K562 (cell line): ENCODE data around the gene OPA1. TPM values are rescaled to one million over a fixed set of nuclear protein-coding genes. Genes with fewer than 3 reads are reported as not detected.
A peak's percentile ranks its signal among the peaks of the same experiment; 100 is the strongest.

Experiments used
- ATAC-seq: fragments of 200-7000 bp; cut with Tn5 transposase; 3 replicates; pipeline ENCODE4 v1.9.1; 2020; ENCODE audit warnings: moderate library complexity
- BruUV-seq: library from RNA; stranded (reverse); fragments of 400-500 nt; replicated peaks from 2 replicates; lab custom pipeline; 2021; lab: Mats Ljungman, UMichigan
- CTCF ChIA-PET: fragments of 300-600 bp; formaldehyde crosslinking; extraction: SDS; loops from one replicate; lab custom pipeline; 2021; ENCODE audit warnings: low intra/inter-chr PET ratio; lab: Yijun Ruan, JAX
- POLR2A ChIA-PET: fragments of 300-600, 350-650 bp; sonication (Branson Sonifier 250); formaldehyde crosslinking; extraction: SDS; loops from one replicate; lab custom pipeline; 2021; ENCODE audit warnings: antibody characterized with exemption, inconsistent platforms; lab: Yijun Ruan, JAX
- DNase-seq, 4 experiments: peaks; one replicate each; pipeline versions ENCODE4 v3.0.0 to v3.0.0-alpha.2; 2011 to 2018; ENCODE audit warnings: low spot score in 3 of 4, mixed read lengths in 3 of 4; ENCODE audit errors: extremely low read depth in 1 of 4
- FAIRE-seq: peaks from 2 replicates; lab custom pipeline; 2011; peaks lifted over from hg19 to GRCh38; lab: Jason Lieb, UNC
- H2AFZ ChIP-seq: 2 replicates; pipeline ENCODE4 v1.6.0; 2011; ENCODE audit warnings: low read depth, low read length, control low read depth, inconsistent platforms
- H3K27ac ChIP-seq: fragments of 200-600 bp; 3 replicates; pipeline ENCODE4 v1.8.0; 2011; ENCODE audit warnings: low read depth, mild to moderate bottlenecking, control low read depth, inconsistent platforms, low read length, moderate library complexity, mixed read lengths; ENCODE audit errors: extremely low read depth
- H3K27me3 ChIP-seq, 2 experiments: fragments of 300-600 bp in 1 of 2; 2 replicates in 1 of 2; 3 replicates in 1 of 2; pipeline versions ENCODE4 v1.6.0 to v1.8.0; 2011; ENCODE audit warnings: inconsistent platforms in 2 of 2, low read length in 2 of 2, mild to moderate bottlenecking in 1 of 2, mixed read lengths in 1 of 2, moderate library complexity in 1 of 2; ENCODE audit not compliant: control insufficient read depth in 2 of 2, insufficient read depth in 2 of 2
- H3K36me3 ChIP-seq: fragments of 300-600 bp; 3 replicates; pipeline ENCODE4 v1.8.0; 2011; ENCODE audit warnings: mild to moderate bottlenecking, low read length, inconsistent platforms; ENCODE audit not compliant: control insufficient read depth, insufficient read depth
- H3K4me1 ChIP-seq, 2 experiments: fragments of 200-600 bp in 1 of 2; replicated peaks in 1 of 2; 2 replicates in 1 of 2; 3 replicates in 1 of 2; pipeline versions ENCODE4 v1.5.1 to v1.8.0; 2011; ENCODE audit warnings: inconsistent platforms in 2 of 2, low read length in 2 of 2, mild to moderate bottlenecking in 1 of 2, mixed read lengths in 1 of 2, moderate library complexity in 1 of 2; ENCODE audit not compliant: control insufficient read depth in 2 of 2, insufficient read depth in 2 of 2
- H3K4me2 ChIP-seq: 2 replicates; pipeline ENCODE4 v1.6.1; 2011; ENCODE audit warnings: low read length, control low read depth, inconsistent platforms, mixed read lengths; ENCODE audit not compliant: insufficient read depth
- H3K4me3 ChIP-seq: fragments of 200-600 bp; sonication (generic), shearing (Covaris generic); 2 replicates; pipeline ENCODE4 v1.5.1; 2016; ENCODE audit warnings: control low read depth, inconsistent platforms
- H3K79me2 ChIP-seq: fragments of 200-600 bp; 3 replicates; pipeline ENCODE4 v1.8.0; 2011; ENCODE audit warnings: low read length, inconsistent platforms; ENCODE audit not compliant: control insufficient read depth, insufficient read depth
- H3K9ac ChIP-seq, 2 experiments: 2 replicates each; pipeline versions ENCODE4 v1.6.0 to v1.6.1; 2011; ENCODE audit warnings: low read depth in 2 of 2, low read length in 2 of 2, control low read depth in 1 of 2, inconsistent platforms in 1 of 2, mild to moderate bottlenecking in 1 of 2, mixed read lengths in 1 of 2; ENCODE audit not compliant: insufficient read depth in 1 of 2
- H3K9me1 ChIP-seq: one replicate; pipeline ENCODE4 v1.6.0; 2011; ENCODE audit warnings: inconsistent platforms, mild to moderate bottlenecking, low read length, moderate library complexity; ENCODE audit not compliant: control insufficient read depth, insufficient read depth
- H3K9me3 ChIP-seq: replicated peaks from 2 replicates; pipeline ENCODE4 v1.5.1; 2011; ENCODE audit warnings: low read depth, low read length, inconsistent platforms; ENCODE audit not compliant: control insufficient read depth, insufficient read depth
- H4K20me1 ChIP-seq: replicated peaks from 2 replicates; pipeline ENCODE4 v1.6.1; 2011; ENCODE audit warnings: low read length, inconsistent platforms, mixed read lengths; ENCODE audit not compliant: control insufficient read depth, insufficient read depth
- C11orf30 ChIP-seq: fragments of 450-650 bp; IDR thresholded peaks from 2 replicates; pipeline ENCODE4 v1.6.1; 2016; ENCODE audit warnings: low read depth, mild to moderate bottlenecking
- ETV1 ChIP-seq: fragments of 450-650 bp; conservative IDR thresholded peaks from 2 replicates; pipeline ENCODE4 v1.6.1; 2016; ENCODE audit warnings: missing genetic modification characterization, control low read depth, low read depth, missing compliant biosample characterization
- ILF3 ChIP-seq: fragments of 450-650 bp; IDR thresholded peaks from 2 replicates; pipeline ENCODE4 v1.6.1; 2018; ENCODE audit warnings: antibody characterized with exemption, mild to moderate bottlenecking, moderate library complexity, borderline replicate concordance
- ILK ChIP-seq: fragments of 450-650 bp; IDR thresholded peaks from 2 replicates; pipeline ENCODE4 v1.6.1; 2016; ENCODE audit warnings: missing genetic modification characterization, low read depth, mild to moderate bottlenecking, missing compliant biosample characterization, moderate library complexity, borderline replicate concordance
- JUND ChIP-seq, 2 experiments: IDR thresholded peaks; 2 replicates in 1 of 2; 3 replicates in 1 of 2; pipeline ENCODE4 v1.6.1; 2011; ENCODE audit warnings: borderline replicate concordance in 2 of 2, low read depth in 2 of 2, low read length in 2 of 2, improper control_type of control experiment in 1 of 2, missing biosample characterization in 1 of 2, missing genetic modification characterization in 1 of 2, missing genetic modification reagents in 1 of 2
- KLF6 ChIP-seq: fragments of 250-450 bp; sonication (Bioruptor Pico); IDR thresholded peaks from 2 replicates; pipeline ENCODE4 v1.4.0; 2020; ENCODE audit warnings: mild to moderate bottlenecking, moderate library complexity, borderline replicate concordance
- MCM2 ChIP-seq: fragments of 450-650 bp; IDR thresholded peaks from 2 replicates; pipeline ENCODE4 v1.6.1; 2017; ENCODE audit warnings: low read depth, mild to moderate bottlenecking
- MECOM ChIP-seq: fragments of 250-450 bp; sonication (Bioruptor Pico); IDR thresholded peaks from 2 replicates; pipeline ENCODE4 v1.8.0; 2022; ENCODE audit warnings: inconsistent platforms
- SMAD4 ChIP-seq: fragments of 250-450 bp; sonication (Bioruptor Pico); conservative IDR thresholded peaks from 2 replicates; pipeline ENCODE4 v1.8.0; 2021; ENCODE audit warnings: inconsistent platforms, mild to moderate bottlenecking, moderate library complexity
- SOX6 ChIP-seq: fragments of 450-650 bp; IDR thresholded peaks from 2 replicates; pipeline ENCODE4 v1.6.1; 2014; ENCODE audit warnings: mild to moderate bottlenecking
- TCF3 ChIP-seq: sonication (generic); formaldehyde crosslinking; IDR thresholded peaks from 2 replicates; pipeline ENCODE4 v1.4.0; 2020; ENCODE audit warnings: mild to moderate bottlenecking, missing genetic modification reagents
- ZBTB17 ChIP-seq: fragments of 450-650 bp; formaldehyde crosslinking; IDR thresholded peaks from 2 replicates; pipeline ENCODE4 v1.4.0; 2020; ENCODE audit warnings: mild to moderate bottlenecking
- ZNF311 ChIP-seq: fragments of 250-450 bp; sonication (Bioruptor Pico); IDR thresholded peaks from 2 replicates; pipeline ENCODE4 v1.4.0; 2020; ENCODE audit warnings: mild to moderate bottlenecking, moderate library complexity
- ZNF384 ChIP-seq: IDR thresholded peaks from 2 replicates; pipeline ENCODE4 v1.6.1; 2012; ENCODE audit warnings: low read depth, low read length, improper control_type of control experiment
- ZNF592 ChIP-seq: fragments of 450-650 bp; IDR thresholded peaks from 2 replicates; pipeline ENCODE4 v1.6.1; 2017; ENCODE audit warnings: antibody characterized with exemption, mild to moderate bottlenecking
- WGBS: fragments of 100-300 bp; shearing (Covaris generic); methylation state at CpG from one replicate; pipeline ENCODE4 v1.1.6; 2016; ENCODE audit warnings: low coverage, mixed read lengths; ENCODE audit not compliant: insufficient coverage; ENCODE audit errors: missing lambda C conversion rate; 5-methylcytosine and 5-hydroxymethylcytosine counted together
- in situ Hi-C: fragments of 300-500 bp; cut with MboI; formaldehyde crosslinking; loops from 4 replicates; pipeline ENCODE4 v1.15.0; 2018; ENCODE audit warnings: inconsistent platforms, mixed read lengths
- intact Hi-C: fragments of 100-400 bp; cut with micrococcal nuclease; formaldehyde crosslinking; loops from 2 replicates; pipeline ENCODE4 v1.14.2; 2022
- polyA plus RNA-seq, 8 experiments: library from polyadenylated mRNA; depleted of rRNA in 4 of 8; stranded (reverse) in 5 of 8; unstranded in 3 of 8; fragments of >200 nt; fragmentation: Nextera tagmentation in 2 of 8; fragmentation: Illumina TruSeq in 1 of 8; extraction: Ambion mirVana in 2 of 8; extraction: Trizol in 1 of 8; gene quantifications; 2 replicates each; pipeline versions ENCODE4 v1.2.1 to v1.2.3, GENCODE V29; 2011 to 2014; ENCODE audit warnings: inconsistent platforms in 1 of 8, missing spikeins in 1 of 8
- total RNA-seq, 7 experiments: library from RNA; depleted of rRNA in 6 of 7; stranded (reverse); fragments of >200 nt in 6 of 7; fragmentation: Illumina TruSeq in 2 of 7; extraction: Trizol in 2 of 7; gene quantifications; 2 replicates each; pipeline versions ENCODE4 v1.2.1 to v1.2.3, GENCODE V29; 2011 to 2021; ENCODE audit warnings: low replicate concordance in 1 of 7
- TF ChIP-seq, protein P1 (sequence below): fragments of 450-650 bp; conservative IDR thresholded peaks from 2 replicates; pipeline ENCODE4 v1.6.1; 2016; ENCODE audit warnings: missing genetic modification characterization, low read depth, mild to moderate bottlenecking, control low read depth, missing compliant biosample characterization

The OPA1 gene
- total and polyA plus RNA-seq, 9 of the 15 experiments (the other 6 are each of a cell fraction or from before 2014, with no cell fraction given), result 19.7 to 127 (median 94.7) TPM

DNA sequence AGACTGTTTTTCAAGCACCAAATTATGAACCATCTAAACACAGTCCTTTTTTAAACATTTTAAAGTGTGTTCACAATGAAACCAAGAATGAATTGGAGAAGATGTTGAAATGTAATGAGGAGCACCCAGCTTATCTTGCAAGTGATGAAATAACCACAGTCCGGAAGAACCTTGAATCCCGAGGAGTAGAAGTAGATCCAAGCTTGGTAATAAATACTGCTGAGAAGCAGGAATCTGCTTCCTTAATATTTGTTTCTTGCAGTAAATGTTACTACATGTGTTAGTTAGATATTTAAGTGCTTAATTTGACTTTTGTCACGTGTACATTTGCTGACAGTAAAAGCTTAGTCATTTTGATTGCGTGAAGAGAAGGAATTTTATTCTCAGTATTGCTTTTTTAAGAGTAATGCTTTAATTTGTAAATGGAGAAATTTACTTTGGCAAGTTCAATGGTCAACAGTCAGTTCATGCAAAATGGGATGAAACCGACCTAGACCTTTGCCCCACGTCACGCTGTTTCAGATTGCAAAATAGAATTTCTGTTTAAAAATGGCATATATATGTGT is 69.8 kb downstream of the OPA1 start:
- Histone ChIP-seq H3K4me2 (no peak overlapping the region), H3K4me3 (no peak overlapping the region), H3K36me3 (peaks cover 89% of the 10 kb centered on the region), H3K79me2 (peaks cover 8% of the 10 kb centered on the region; the same call in 2 of the 3 replicates), H2AFZ (no peak overlapping the region), H3K27ac (peak overlapping the region; percentile 86), H3K27me3 (no peaks in the 10 kb centered on the region), H4K20me1 (no peaks in the 10 kb centered on the region), H3K9me3 (no peaks in the 10 kb centered on the region), H3K4me1 (peaks cover 4 to 42% of the 10 kb centered on the region in 2 experiments), H3K9me1 (no peaks in the 10 kb centered on the region), H3K9ac (peak overlapping the region in 1 of 2 experiments; percentile 21; a peak in 1 of 4 replicates)
- no TSS peak for BruUV-seq
- FAIRE-seq, result peak; percentile 19
- intact Hi-C loops, result loop anchor here (1.0 to 10.0 kb wide), 4 partner anchors 25 to 654 kb away; partner anchors contain the start of gene HES1
- CTCF ChIA-PET, result no interaction called here
- peak; percentile 25; the same call in 1 of the 3 replicates for ATAC-seq
- WGBS, result 63% methylated on average over 7 of the region's 7 CpGs
- POLR2A ChIA-PET, result interaction anchor here (0.8 to 2.0 kb wide), 6 partner anchors 10 to 174 kb away, joined by 3 to 7 read pairs (median 4); no protein-coding TSS in a partner anchor
- peak in 1 of 4 experiments; percentile 40 for DNase-seq
- in situ Hi-C loops, result no loop called here
- 0 out of 2 replicates have a peak, but pooled peaks have one; percentile 7 for TF ChIP-seq JUND (IDR thresholded peaks at IDR 0.05; ENCODE audit: borderline replicate concordance, low read depth, low read length)
- TF ChIP-seq JUND (tag; IDR thresholded peaks at IDR 0.05; ENCODE audit: borderline replicate concordance, low read depth, low read length), result peak; percentile 28; the same call in 1 of the 3 replicates
- TF ChIP-seq SOX6, result 0 out of 2 replicates have a peak, but pooled peaks have one; percentile 14
- peak; percentile 58; the same call in 1 of the 2 replicates for TF ChIP-seq C11orf30
- TF ChIP-seq TCF3, result 0 out of 2 replicates have a peak, but pooled peaks have one; percentile 7
- peak; percentile 55; the same call in 1 of the 2 replicates for TF ChIP-seq ZBTB17 (CRISPR knock-in tag)
- TF ChIP-seq KLF6 (CRISPR knock-in tag), result 0 out of 2 replicates have a peak, but pooled peaks have one; percentile 11
- peak; percentile 81 for TF ChIP-seq ETV1 (tag)
- TF ChIP-seq SMAD4, result peak; percentile 63
- TF ChIP-seq ILK, result no peak
- no peak for TF ChIP-seq ILF3
- peak; percentile 66 for TF ChIP-seq ZNF592
- no peak for TF ChIP-seq MCM2
- 0 out of 2 replicates have a peak, but pooled peaks have one; percentile 44 for TF ChIP-seq MECOM (CRISPR knock-in tag)
- TF ChIP-seq, protein P1, sequence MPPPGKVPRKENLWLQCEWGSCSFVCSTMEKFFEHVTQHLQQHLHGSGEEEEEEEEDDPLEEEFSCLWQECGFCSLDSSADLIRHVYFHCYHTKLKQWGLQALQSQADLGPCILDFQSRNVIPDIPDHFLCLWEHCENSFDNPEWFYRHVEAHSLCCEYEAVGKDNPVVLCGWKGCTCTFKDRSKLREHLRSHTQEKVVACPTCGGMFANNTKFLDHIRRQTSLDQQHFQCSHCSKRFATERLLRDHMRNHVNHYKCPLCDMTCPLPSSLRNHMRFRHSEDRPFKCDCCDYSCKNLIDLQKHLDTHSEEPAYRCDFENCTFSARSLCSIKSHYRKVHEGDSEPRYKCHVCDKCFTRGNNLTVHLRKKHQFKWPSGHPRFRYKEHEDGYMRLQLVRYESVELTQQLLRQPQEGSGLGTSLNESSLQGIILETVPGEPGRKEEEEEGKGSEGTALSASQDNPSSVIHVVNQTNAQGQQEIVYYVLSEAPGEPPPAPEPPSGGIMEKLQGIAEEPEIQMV (tag), result 0 out of 2 replicates have a peak, but pooled peaks have one; percentile 14
- TF ChIP-seq ZNF384, result no peak
- 0 out of 2 replicates have a peak, but pooled peaks have one; percentile 50 for TF ChIP-seq ZNF311 (CRISPR knock-in tag)
